Measurements from ENCODE around the gene NGEF.

NGEF gene

GRCh38 chr2:232894251-232894650, 118.8 kb downstream of the NGEF start:
- no peak for DNase-seq

GRCh38 chr2:232893834-232894233, 119.2 kb downstream of the NGEF start:
- DNase-seq: no peak

- DNase-seq: no peak
Observed at GRCh38 chr2:232892843-232893242, 120.2 kb downstream of the NGEF start.

DNA sequence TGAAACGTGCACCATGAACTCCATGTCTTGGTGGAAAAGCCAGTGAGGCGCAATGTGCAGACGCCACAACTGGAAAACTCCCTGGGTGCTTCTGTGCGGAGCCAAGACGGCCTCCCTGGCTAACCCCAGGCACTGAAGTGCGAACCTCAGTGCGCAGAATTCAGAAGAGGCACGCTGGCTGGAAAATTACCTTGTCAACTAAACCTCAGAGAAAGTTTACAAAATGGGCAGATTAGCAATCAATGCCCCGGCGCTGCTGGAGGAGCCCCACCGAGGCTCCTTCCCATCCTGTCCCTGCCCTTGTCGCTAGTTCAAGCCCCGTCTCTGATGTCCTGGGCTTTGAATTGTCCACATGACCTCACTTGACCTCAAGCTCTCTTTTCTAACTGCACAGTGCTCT, 120.8 kb downstream of the NGEF start:
- DNase-seq: no peak

DNA sequence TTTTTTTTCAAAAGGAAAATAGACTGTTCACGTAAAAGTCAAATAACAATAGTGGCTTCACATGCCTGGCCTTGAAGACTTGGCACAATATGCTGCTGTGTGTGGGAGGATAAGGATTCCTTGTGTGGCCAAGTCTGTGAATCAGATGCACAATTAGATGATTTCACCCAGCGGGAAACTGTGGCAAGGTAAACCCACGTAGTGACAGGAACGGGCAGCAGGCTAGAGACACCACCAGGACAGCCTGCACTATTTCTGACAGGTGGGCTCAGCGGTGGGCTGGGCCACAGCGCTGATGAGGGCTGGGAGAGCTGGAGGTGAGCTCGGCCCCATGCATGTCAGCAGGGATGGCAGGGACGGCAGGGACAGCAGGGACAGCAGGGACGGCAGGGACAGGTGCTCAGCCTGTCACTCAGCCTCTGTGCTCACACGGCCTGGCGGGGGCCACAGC, 121.4 kb downstream of the NGEF start:
- no peak for DNase-seq

DNA sequence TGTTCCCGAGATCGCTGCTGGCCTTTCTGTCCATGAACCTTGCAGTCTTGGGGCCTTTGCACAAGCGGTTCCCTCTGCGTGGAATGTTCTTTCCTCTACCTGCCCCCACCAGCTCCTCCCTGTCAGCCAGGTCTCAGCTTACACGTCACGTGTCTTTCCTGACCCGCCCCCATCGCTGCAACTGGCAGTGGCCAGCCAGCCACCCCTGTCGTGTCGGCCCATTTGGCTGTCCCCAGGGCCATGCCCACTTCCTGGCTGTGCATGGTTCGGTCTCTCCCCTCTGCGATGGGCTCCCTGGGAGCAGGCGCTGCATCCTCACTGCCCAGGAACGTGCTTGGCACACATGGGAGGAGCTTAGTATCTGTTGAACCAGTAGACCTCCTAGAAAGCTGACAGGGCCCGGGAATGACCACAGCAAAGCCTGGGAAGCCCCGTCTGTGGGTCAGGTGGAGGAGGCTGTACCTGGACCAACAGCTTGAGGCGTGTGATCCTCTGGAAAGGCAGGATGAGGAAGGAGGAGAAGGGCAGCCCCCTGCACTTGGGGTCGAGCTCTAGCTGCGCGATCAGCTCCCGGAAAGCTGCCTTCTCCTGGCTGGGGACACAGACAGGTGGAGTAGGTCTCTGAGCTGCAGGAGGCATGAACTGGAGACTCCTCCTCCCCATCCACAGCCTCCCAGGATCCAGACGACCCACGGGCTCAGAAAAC, 122.0 kb downstream of the NGEF start:
- DNase-seq: no peak

GRCh38 chr2:232890536-232890895, 122.5 kb downstream of the NGEF start:
- DNase-seq: no peak

DNA sequence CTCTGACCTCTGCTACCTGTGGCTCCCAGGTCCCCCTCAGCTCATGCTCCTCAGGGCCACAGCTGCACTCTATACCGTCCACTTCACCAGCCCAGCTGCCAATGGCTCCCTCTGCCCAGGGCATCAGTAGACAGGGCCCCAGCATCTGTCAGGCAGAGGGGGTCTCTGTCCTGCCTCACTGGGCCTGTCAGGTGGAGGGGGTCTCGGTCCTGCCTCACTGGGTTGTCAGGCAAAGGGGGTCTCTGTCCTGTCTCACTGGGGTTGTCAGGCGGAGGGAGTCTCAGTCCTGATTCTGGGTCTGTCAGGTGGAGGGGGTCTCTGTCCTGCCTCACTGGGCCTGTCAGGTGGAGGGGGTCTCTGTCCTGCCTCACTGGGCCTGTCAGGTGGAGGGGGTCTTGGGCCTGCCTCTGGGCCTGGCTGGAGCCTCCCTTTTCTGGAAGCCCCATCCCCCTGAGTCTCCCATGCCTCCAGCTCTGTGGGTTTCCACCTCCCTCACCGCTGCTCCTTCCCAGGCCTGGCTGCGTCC, 123.1 kb downstream of the NGEF start:
- DNase-seq: no peak

DNA sequence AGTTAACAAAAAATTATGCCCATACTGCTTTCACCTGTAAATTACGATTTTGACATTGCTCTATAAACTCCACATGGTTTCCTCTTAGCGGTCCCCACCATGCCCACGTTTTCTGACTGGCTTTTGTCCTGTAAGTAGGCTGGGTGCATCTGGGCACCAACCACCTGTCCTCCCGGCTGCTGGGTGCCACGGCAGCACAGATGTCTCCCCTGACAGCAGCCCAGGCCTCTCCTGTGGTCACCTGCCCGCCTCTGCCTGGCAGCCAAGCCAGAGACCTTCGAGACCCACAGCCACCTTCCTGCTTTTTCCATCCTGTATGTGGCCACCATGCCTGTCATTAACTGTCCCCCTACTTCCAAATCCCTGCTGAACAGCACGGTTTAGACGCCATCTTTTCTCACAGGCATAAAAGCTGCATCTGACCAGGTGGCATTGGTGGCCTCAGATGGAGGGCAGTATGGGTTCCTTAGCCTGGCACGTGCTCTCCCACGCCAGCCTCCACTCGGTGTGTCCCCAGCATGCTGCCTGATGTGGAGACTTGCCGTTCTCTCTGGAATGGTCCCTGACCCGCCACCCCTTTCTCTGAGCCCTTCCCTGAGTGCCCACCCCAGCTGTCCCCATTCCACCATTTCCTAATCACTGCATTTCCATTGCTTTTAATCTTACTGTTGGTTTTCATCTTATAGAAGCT, 124.1 kb downstream of the NGEF start:
- no peak for DNase-seq

GRCh38 chr2:232888099-232888836, 124.8 kb downstream of the NGEF start:
- DNase-seq: no peak

DNA sequence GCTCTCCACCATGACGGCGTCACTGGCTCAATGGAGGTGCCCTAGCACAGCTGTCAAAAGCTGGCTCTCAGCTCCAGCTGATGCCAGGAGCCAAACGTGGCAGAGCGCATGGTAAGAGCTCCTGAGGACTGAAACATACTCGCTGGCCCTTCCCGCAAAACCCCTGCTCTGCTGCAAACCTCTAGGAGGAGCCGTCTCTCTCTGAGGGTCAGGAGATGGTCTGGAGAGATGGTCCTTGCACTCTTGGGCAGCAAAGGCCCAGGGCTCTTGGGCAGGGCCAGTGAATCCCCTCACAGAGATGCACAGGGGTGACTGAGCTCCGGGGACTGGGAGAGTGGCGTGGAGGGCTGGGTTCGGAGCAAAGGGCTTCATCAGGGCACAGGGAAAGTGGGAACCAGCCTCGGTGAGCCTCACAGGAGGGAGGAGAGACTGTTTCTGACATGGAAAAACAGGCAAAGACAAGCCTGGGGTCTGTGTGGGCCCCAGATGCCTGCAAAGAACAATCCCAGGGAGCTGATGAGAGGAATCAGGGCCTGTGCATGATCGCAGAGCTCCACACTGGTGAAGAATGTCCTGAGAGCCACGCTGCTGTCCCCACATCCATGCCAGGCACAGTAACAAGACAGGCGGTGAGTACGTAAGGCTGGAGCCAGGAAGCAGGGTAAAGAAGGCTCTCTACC, 125.7 kb downstream of the NGEF start:
- DNase-seq: no peak

GRCh38 chr2:232886632-232887031, 126.4 kb downstream of the NGEF start:
- DNase-seq: no peak

DNA sequence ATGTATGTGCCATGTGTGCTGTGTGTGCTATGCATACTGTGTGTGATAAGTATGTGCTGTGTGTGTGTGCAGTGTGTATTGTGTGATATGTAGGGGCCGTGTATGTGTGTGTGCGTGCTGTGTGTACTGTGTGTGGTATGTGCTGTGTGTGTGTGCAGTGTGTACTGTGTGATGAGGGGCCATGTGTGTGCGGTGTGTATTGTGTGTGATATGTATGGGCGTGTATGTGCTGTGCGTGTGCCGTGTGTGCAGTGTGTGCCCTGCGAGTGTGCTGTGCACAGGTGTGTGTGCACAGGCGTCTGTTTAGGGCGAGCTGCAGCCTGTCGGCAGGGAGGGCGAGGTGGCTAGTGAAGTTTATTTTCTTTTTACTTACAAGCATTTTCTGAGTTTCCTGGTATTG, 126.9 kb downstream of the NGEF start:
- no peak for DNase-seq

GRCh38 chr2:232885264-232885961, 127.6 kb downstream of the NGEF start:
- no peak for DNase-seq

GRCh38 chr2:232884549-232885263, 128.3 kb downstream of the NGEF start:
- DNase-seq: no peak

GRCh38 chr2:232884001-232884421, 129.0 kb downstream of the NGEF start:
- DNase-seq: no peak

DNA sequence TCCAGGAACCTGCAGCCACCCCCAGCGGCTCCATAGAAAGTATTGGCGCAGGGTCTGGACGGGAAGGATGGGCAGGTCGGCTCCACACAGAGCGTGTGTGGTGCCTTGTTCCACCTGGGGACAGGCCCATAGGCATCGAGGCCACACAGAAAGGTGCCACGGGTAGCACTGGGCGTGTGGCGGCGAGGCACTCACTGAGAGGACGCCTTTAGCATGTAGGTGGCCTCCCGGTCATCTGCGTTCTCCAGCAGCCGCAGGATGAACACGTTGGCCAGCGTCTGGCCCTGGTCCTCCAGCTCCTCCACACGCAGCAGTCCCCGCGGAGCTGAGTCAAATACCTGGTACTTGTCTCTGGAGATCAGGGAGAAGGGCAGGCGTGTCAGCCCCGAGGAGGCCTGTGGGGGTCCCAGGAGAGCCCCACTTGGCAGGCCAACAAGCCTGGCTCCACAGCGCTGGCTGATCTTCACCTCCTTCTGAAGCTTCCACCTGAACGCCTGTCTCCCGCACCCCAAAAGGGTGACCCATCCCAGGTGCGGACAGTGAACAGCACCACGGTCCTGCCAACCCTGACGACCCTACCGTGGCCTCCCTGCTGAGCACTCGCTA, 129.8 kb downstream of the NGEF start:
- DNase-seq: no peak

- DNase-seq: no peak
Observed at GRCh38 chr2:232882505-232883115, 130.4 kb downstream of the NGEF start.

DNA sequence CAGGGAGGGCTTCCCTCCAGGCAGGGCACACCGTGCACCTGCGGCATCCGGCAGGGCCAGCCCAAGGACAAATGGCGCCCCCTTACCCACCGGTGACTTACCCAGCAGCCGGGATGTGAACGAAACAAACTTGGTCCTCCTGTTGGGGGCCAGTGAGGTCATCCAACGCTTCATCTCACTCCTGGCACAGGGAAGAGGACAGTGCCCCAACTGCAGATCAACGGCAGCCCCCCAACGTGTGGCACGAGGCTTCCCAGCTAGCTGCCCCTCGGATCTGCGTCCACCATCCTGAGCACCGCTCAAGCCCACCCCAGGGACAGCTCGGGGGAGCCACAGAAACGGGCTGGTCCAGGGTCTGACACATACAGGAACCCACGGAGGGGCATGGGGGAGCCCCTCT, 131.0 kb downstream of the NGEF start:
- no peak for DNase-seq

GRCh38 chr2:232880764-232881351, 132.2 kb downstream of the NGEF start:
- DNase-seq: no peak

Data from NCI-H1694 treated with DMSO at 0.1 percent for 48 hours (cell line).